ENCODE measurements around the gene MEGF11. TPM values are rescaled to one million over a fixed set of nuclear protein-coding genes. Genes with fewer than 3 reads are reported as not detected.

MEGF11 gene
- total and polyA plus RNA-seq, 9 donors: 0.04 to 11.4 (median 0.40) TPM; not detected in 2

DNA sequence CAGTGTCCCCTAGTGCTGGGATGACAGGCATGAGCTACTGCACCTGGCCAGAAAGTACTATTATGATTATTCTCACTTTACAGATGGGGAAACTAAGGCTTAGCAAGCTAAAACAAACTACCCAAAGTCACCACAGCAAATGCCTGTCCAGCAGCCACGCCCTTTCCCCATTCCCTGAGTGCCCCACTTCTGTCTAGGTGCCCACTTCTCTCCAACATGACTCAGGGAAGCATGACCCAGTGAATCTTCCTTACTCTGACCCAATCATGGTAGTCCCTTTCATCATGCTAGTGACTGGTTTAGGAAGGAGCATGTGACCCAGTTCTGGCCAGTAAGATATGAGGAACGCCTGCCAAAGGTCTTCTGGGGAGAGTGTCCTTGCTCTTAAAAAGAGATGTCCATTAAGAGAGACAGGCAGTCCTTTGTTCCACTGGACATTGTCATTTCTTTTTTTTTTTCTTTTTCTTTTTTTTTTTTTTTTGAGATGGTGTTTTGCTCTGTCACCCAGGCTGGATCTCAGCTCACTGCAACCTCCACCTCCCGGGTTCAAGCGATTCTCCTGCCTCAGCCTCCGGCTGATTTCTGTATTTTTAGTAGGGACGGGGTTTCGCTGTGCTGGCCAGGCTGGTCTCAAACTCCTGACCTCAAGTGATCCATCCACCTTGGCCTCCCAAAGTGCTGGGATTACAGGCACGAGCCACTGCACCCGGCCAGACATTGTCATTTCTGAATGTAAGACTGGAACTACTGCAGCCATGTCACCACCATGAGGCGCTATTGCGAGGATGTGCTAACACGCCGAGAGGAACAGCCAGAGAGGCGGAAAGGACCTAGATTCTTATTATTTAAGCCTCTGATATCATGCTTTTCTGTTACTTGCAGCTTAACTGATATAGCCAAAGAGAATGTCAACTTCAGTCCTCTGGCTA lies 19.8 kb downstream of the MEGF11 start:
- WGBS, 3 donors: 81 to 86% (median 84%) methylated on average over 14 of the region's 14 CpGs
- DNase-seq: no peak
- intact Hi-C loops (cut with DNase I): no loop called here
- H3K27ac ChIP-seq: no peak overlapping the region
- H3K9me3 ChIP-seq: no peaks in the 10 kb centered on the region
- H3K36me3 ChIP-seq: no peaks in the 10 kb centered on the region
- H3K4me3 ChIP-seq: no peak overlapping the region
- H3K4me1 ChIP-seq (ENCODE audit: insufficient read depth): no peaks in the 10 kb centered on the region
- TF ChIP-seq, protein P1, sequence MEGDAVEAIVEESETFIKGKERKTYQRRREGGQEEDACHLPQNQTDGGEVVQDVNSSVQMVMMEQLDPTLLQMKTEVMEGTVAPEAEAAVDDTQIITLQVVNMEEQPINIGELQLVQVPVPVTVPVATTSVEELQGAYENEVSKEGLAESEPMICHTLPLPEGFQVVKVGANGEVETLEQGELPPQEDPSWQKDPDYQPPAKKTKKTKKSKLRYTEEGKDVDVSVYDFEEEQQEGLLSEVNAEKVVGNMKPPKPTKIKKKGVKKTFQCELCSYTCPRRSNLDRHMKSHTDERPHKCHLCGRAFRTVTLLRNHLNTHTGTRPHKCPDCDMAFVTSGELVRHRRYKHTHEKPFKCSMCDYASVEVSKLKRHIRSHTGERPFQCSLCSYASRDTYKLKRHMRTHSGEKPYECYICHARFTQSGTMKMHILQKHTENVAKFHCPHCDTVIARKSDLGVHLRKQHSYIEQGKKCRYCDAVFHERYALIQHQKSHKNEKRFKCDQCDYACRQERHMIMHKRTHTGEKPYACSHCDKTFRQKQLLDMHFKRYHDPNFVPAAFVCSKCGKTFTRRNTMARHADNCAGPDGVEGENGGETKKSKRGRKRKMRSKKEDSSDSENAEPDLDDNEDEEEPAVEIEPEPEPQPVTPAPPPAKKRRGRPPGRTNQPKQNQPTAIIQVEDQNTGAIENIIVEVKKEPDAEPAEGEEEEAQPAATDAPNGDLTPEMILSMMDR (IDR thresholded peaks at IDR 0.05): no peak
- TF ChIP-seq EP300 (IDR thresholded peaks at IDR 0.05) (no peak), POLR2A (IDR thresholded peaks at IDR 0.05) (no peak)
- no peaks in the 10 kb centered on the region for H3K27me3 ChIP-seq

DNA sequence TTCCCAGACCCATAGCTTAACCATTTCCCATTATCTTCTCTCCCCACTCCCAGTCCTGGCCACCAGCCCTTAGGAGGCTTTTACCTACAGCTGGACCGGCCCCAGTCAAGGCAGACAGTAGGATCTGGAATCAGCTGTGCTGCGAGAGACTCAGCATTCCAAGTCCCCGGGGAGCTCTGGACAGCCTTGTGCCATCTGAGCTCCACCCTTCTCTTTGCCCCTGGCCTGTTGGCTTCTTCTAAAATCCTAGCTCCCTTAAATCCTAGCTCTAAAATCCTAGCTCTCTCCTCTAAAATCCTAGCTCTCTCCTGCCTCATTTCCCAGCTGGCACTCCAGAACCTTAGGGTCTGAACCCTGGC lies 21.3 kb downstream of the MEGF11 start:
- intact Hi-C loops (cut with DNase I): no loop called here
- no peak overlapping the region for H3K27ac ChIP-seq
- no peaks in the 10 kb centered on the region for H3K36me3 ChIP-seq
- TF ChIP-seq EP300 (IDR thresholded peaks at IDR 0.05): no peak
- TF ChIP-seq, protein P1 (IDR thresholded peaks at IDR 0.05): no peak
- no peak for DNase-seq
- H3K9me3 ChIP-seq: no peaks in the 10 kb centered on the region
- H3K4me3 ChIP-seq: no peak overlapping the region
- no peaks in the 10 kb centered on the region for H3K4me1 ChIP-seq (ENCODE audit: insufficient read depth)
- 69 to 76% (median 73%) methylated on average over 3 of the region's 3 CpGs for WGBS, 3 donors
- H3K27me3 ChIP-seq: no peaks in the 10 kb centered on the region

DNA sequence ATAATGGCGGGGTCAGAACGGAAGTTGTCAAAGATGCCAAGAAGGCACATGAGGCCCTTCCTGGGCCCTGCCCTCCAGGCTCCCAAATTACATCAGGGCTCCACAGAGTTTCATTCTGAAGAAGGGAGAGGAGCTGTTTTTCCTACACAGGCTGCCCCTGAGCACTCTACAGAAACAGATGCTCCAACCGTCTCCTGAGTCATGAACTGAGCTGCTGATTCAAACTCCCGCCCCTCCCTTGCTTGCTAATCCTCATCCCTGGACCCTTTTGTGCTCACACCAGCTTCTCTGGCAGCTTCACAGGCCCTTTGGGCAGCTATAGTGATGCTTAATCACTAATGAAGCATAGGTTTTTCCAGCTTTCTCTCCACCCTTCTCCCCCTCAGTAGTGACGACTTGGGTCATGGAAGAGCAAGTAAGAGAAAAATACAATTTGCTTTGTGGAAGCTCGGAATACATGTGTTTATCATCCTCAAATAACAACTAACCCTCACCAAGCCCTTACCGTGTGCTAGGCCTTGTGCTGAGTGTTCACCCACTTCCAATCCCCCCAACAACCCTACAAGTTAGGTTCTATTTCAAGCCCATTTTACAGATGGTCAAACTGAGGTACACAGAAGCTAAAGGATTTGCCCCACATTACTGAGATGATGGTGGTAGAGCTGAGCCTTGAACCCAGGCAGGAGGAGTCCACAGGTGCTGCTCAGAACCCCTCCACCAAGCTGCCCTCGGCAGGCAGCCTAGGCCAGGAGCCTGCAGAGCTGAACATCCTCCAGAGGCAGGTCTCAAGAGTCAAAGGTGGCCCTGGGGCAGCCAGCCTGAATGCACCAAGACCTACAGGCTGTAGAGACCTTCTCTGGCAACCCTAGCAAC lies 21.9 kb downstream of the MEGF11 start:
- Histone ChIP-seq H3K4me3 (no peak overlapping the region), H3K4me1 (ENCODE audit: insufficient read depth) (no peaks in the 10 kb centered on the region), H3K27ac (no peak overlapping the region), H3K27me3 (no peaks in the 10 kb centered on the region), H3K9me3 (no peaks in the 10 kb centered on the region), H3K36me3 (no peaks in the 10 kb centered on the region)
- no peak for DNase-seq
- WGBS, 3 donors: 68 to 74% (median 74%) methylated on average over 8 of the region's 8 CpGs
- intact Hi-C loops (cut with DNase I): no loop called here
- no peak for TF ChIP-seq POLR2A (IDR thresholded peaks at IDR 0.05)
- no peak for TF ChIP-seq EP300 (IDR thresholded peaks at IDR 0.05)
- TF ChIP-seq, protein P1 (IDR thresholded peaks at IDR 0.05): no peak

DNA sequence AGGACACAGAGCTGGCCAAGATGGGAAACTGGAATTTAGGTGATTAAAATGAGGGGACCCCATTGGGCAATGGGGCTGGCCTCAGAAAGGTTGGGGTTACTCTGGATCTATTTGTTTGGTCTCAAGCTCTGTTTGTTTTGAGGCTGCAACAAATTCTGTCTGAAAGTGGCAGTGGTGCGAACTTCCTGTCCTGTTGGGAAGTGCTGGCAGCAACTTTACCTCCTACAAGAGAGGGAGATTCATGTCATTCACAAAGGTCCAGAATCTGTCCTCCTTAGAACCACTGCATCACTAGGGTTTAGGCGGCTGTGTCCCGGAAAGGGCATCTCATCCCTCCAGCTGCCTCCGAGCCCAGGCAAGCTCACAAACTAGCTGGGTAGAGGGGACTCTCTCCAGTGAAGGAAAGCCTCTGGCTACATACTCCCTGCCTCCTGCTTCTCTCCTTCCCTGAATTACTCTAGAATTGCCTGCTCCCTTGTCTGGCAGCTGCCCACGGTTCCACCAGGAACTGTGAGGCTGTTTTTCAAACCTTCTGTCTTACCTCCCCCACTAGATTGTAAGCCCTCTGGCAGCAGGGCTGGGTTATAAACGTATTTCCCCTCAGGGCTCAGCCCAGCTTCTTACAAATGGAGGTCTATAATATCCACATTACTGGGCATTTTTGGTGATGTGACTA lies 23.6 kb downstream of the MEGF11 start:
- no peaks in the 10 kb centered on the region for H3K4me1 ChIP-seq (ENCODE audit: insufficient read depth)
- WGBS, 3 donors: 51 to 57% (median 52%) methylated on average over 6 of the region's 6 CpGs
- no peaks in the 10 kb centered on the region for H3K36me3 ChIP-seq
- no peak for TF ChIP-seq POLR2A (IDR thresholded peaks at IDR 0.05)
- TF ChIP-seq, protein P1 (IDR thresholded peaks at IDR 0.05): no peak
- no peak for TF ChIP-seq EP300 (IDR thresholded peaks at IDR 0.05)
- no peak overlapping the region for H3K4me3 ChIP-seq
- H3K27ac ChIP-seq: no peak overlapping the region
- intact Hi-C loops (cut with DNase I): no loop called here
- no peak for DNase-seq
- H3K9me3 ChIP-seq: no peaks in the 10 kb centered on the region
- H3K27me3 ChIP-seq: no peaks in the 10 kb centered on the region
